HTR-8/SVneo (cell line): ENCODE results near the gene WDR91.

Experiments
- DNase-seq: peaks from one replicate; pipeline ENCODE4 v3.0.0; 2011; ENCODE audit warnings: low spot score, mixed read lengths; ENCODE audit not compliant: insufficient read length
- FAIRE-seq: peaks from 2 replicates; lab custom pipeline; 2011; peaks lifted over from hg19 to GRCh38; lab: Jason Lieb, UNC

Gene WDR91

DNA sequence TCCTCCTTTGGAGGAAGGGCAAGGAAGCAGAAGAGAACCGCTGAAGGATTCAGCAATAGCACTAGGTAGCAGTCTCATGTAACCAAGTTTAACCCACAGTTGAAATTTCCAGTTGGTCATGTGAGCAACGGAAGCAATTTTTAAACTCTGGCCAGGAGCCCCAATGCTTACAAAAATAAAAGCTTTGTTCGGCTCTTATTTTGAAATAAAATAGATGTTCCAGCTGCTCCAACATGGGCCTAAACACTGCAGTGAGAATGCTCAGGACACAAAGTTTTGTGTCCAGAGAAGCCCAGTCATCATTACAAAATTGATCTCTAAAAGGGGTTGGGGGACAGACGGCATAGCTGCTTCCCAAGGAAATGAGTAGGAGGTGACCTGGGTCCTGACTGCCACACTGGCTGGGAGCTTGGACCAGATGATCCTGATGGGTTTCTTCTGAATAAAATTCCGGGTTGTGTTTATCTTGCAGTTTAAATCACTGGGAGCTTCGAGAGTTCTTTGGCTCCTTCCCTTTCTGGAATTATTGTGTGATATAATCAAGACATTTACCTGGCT is 63.9 kb downstream of the WDR91 start:
- FAIRE-seq (no peak), DNase-seq (no peak)

DNA sequence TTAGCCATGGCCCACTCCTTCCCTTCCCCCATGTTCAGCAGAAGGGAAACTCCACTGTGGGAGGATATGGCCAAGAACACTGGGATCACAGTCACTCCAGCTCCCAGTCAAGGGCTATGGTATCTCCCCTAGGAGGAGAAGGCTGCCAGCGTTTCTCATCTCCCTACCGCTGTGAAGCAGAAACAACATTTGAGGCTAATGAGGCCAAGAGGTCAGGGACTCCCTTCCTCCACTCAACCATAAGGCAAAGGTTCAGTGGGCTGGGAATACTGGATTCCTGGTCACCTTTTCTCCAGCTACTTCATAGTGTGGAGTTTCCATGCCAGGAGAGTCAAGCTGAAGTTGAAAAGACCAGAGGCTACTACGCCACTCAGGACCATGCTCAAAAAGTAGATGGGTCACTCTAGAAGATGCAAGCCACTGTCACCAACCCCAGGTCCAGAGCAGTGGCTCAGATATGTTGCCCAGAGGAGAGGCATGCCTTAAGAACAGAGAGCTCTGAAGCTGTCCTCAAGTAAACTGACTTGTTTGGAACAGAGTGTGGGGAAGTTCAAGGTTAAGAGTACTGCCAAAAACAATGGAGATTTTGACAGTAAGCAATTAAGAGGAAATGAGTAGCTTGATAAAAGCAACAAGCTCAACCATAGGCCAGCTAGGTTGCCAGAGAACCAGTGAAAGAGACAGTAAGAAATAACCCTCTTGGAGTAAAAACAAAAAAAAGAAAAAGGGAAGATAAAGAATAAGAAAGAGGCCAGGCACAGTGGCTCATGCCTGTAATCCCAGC is 67.2 kb downstream of the WDR91 start:
- no peak for DNase-seq
- FAIRE-seq: no peak
